Heart right ventricle (tissue), 16 donors: ENCODE results near the gene FAM210B. TPM values are rescaled to one million over a fixed set of nuclear protein-coding genes. Genes with fewer than 3 reads are reported as not detected.
A peak's percentile ranks its signal among the peaks of the same experiment; 100 is the strongest.

Experiments
- ATAC-seq, 8 donors: fragments of 200-7000 bp; cut with Tn5 transposase; one replicate each; pipeline ENCODE4 v1.9.1; 2020; ENCODE audit warnings: mild to moderate bottlenecking in 8 of 8, moderate library complexity in 8 of 8, moderate number of reproducible peaks in 1 of 8
- DNase-seq, 2 donors: peaks; one replicate each; pipeline ENCODE4 v3.0.0-alpha.2; 2020
- H3K27ac ChIP-seq, 10 donors: fragments of 200-600 bp; sonication (generic) in 2 of 10; one replicate each; pipeline versions ENCODE4 v1.5.0 to v1.8.0; 2020 to 2022; ENCODE audit warnings: mild to moderate bottlenecking in 3 of 10
- H3K27me3 ChIP-seq, 7 donors: fragments of 200-600 bp; one replicate each; pipeline ENCODE4 v1.8.0; 2021 to 2022; ENCODE audit warnings: mild to moderate bottlenecking in 2 of 7
- H3K36me3 ChIP-seq, 9 donors: fragments of 200-600 bp; sonication (generic) in 1 of 9; one replicate each; pipeline versions ENCODE4 v1.5.0 to v1.8.0; 2020 to 2022; ENCODE audit warnings: mild to moderate bottlenecking in 2 of 9
- H3K4me1 ChIP-seq, 9 donors: fragments of 200-600 bp; sonication (generic) in 1 of 9; one replicate each; pipeline versions ENCODE4 v1.5.0 to v1.8.0; 2020 to 2022; ENCODE audit warnings: mild to moderate bottlenecking in 4 of 9
- H3K4me3 ChIP-seq, 10 donors: fragments of 200-600 bp; sonication (generic) in 2 of 10; one replicate each; pipeline versions ENCODE4 v1.5.0 to v1.8.0; 2020 to 2022; ENCODE audit warnings: mild to moderate bottlenecking in 7 of 10, moderate library complexity in 2 of 10
- H3K9me3 ChIP-seq, 11 donors: fragments of 200-600 bp in 10 of 11; sonication (generic) in 2 of 11; one replicate each; pipeline versions ENCODE4 v1.5.0 to v1.8.0; 2013 to 2022; ENCODE audit warnings: mild to moderate bottlenecking in 2 of 11, control low read depth in 1 of 11, moderate library complexity in 1 of 11
- WGBS, 2 donors: extraction: QIAGEN DNeasy Blood & Tissue Kit; methylation state at CpG; one replicate each; pipeline ENCODE4 v1.1.7; 2013; ENCODE audit warnings: inconsistent platforms in 1 of 2; 5-methylcytosine and 5-hydroxymethylcytosine counted together
- intact Hi-C, 10 donors: fragments of 100-400 bp; cut with DNase I; formaldehyde crosslinking; loops; one replicate each; pipeline versions ENCODE4 v1.11.1 to v1.14.2; 2022
- polyA plus RNA-seq, 2 donors: library from polyadenylated mRNA; stranded (reverse); fragments of 200-250 nt; gene quantifications; one replicate each; pipeline ENCODE4 v1.2.3, GENCODE V29; 2013
- total RNA-seq, 10 donors: library from RNA; stranded (reverse); fragmentation: NEBNext Ultra II Directional in 3 of 10; extraction: Animal tissue kit (Norgen Biotek cat#: 25700) in 3 of 10; gene quantifications; one replicate each; pipeline versions ENCODE4 v1.2.1 to v1.2.4, GENCODE V29; 2021 to 2023
- TF ChIP-seq, protein P1 (sequence below), 9 donors: fragments of 200-600 bp; sonication (generic) in 2 of 9; IDR thresholded peaks; one replicate each; pipeline versions ENCODE4 v1.5.0 to v1.8.0; 2021 to 2022; ENCODE audit warnings: antibody characterized with exemption in 9 of 9, mild to moderate bottlenecking in 5 of 9, moderate library complexity in 1 of 9
- donor health status: Arrhythmogenic right ventricular cardiomyopathy.
- donor health status: ischemic (EF 13 %, LVEDD 7.1; RV severe dilation, severe dysfunction).
- donor health status: healthy with polysubstance abuse.
- donor health status: DM: no; HTN: yes; CAD: no.
- donor health status: DM: no; HTN: no; CAD: no.
- donor health status: ischemic (EF 25% LVEDD 6.9; RV normal size, moderate dysfunction).
- donor health status: ischemic (EF 25% LVEDD 5.7; RV mildly dilated, moderate dysfunction).
- donor health status: healthy.
- donor health status: DM: yes; HTN: yes; CAD: no.
- donor health status: Ischemic cardiomyopathy.
- donor health status: ischemic (EF 35%, LVEDD 5.7; RV mildly dilated, moderate dysfunction).
- donor health status: nonischemic (EF 11% LVEDD 7.7; RV severe dilation, severe dysfunction).
- donor health status: DM: yes; HTN: yes; CAD: no.
- donor health status: PGD.
- donor health status: ischemic (EF 29% LVEDD 5.4; RV normal size, mild dysfunction).
- donor health status: nonischemic (EF 23%, LVEDD 6.1; RV moderate dilation, normal function).

Gene FAM210B
- total and polyA plus RNA-seq, 12 donors: 27.1 to 85.2 (median 56.3) TPM

DNA sequence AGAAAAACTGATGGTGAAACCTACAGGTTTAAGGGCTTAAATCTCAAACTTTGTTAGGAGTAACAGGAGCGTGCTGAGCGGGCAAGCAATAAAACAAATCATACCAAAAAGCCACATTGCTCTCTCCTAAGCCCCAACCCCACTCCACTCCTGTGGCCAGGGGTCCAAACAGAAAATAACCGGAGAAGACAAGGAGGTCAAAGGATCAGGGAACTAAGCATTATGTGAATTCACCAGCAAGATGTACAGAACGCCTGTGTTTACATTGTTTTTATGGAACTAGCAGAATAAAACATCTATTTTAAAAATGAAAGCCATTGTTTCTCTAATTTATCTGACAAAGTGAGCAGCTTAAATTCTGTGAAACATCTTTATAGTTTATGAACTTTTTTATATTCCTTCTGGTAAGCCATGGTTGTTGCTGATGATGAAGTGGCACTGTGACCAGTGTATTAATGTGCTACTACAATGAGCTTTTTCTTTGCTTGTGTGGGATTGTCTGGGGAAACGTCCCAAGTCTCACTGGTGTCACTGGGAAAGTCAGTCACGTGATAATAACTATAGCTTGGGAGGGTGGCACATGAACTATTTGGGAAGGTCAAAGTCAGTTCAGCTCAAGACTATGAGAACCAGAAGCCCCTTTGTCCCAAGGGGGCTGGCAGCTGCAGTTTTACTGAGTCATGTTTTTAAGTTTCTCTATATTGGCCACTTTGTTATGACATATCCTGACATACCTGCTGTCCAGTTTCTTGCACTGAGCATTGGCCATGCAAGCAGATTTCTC, 9.8 kb downstream of the FAM210B start:
- H3K27ac ChIP-seq: no peak overlapping the region
- H3K4me3 ChIP-seq: no peak overlapping the region
- H3K36me3 ChIP-seq: peaks cover 0 to 80% (median 24%) of the 10 kb centered on the region in 9 donors
- DNase-seq (no peak), ATAC-seq (peak in 1 of 8 donors; percentile 12)
- whole genome bisulfite sequencing, 2 donors: 73 to 74% methylated on average over 6 of the region's 6 CpGs
- no peaks in the 10 kb centered on the region for H3K9me3 ChIP-seq
- H3K27me3 ChIP-seq: no peaks in the 10 kb centered on the region
- peaks cover 0 to 12% (median 0%) of the 10 kb centered on the region in 9 donors for H3K4me1 ChIP-seq
- intact Hi-C loops: no loop called here
- TF ChIP-seq, protein P1, sequence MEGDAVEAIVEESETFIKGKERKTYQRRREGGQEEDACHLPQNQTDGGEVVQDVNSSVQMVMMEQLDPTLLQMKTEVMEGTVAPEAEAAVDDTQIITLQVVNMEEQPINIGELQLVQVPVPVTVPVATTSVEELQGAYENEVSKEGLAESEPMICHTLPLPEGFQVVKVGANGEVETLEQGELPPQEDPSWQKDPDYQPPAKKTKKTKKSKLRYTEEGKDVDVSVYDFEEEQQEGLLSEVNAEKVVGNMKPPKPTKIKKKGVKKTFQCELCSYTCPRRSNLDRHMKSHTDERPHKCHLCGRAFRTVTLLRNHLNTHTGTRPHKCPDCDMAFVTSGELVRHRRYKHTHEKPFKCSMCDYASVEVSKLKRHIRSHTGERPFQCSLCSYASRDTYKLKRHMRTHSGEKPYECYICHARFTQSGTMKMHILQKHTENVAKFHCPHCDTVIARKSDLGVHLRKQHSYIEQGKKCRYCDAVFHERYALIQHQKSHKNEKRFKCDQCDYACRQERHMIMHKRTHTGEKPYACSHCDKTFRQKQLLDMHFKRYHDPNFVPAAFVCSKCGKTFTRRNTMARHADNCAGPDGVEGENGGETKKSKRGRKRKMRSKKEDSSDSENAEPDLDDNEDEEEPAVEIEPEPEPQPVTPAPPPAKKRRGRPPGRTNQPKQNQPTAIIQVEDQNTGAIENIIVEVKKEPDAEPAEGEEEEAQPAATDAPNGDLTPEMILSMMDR (IDR thresholded peaks at IDR 0.05): no peak

DNA sequence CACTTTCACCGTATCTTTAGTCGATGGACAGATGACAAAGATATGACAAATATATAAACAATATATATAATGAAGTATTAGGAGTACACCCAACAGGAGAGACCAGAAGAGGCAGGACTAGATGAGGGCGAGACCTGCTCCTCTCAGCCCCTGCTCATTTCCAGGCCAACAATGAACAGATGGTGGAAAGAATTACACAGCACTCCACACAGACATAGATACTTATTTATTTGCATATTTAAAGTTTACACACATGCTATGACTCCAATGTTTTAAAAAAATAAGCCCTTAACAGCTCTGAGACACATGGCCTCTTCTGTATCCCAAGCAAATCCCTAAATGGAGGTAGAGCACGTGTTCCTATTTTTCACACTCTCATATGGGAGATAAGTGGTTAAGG, 10.4 kb downstream of the FAM210B start:
- intact Hi-C loops: no loop called here
- peaks cover 0 to 17% (median 0%) of the 10 kb centered on the region in 9 donors for H3K4me1 ChIP-seq
- no peak for DNase-seq
- H3K36me3 ChIP-seq: peaks cover 0 to 82% (median 24%) of the 10 kb centered on the region in 9 donors
- H3K4me3 ChIP-seq: no peak overlapping the region
- WGBS, 2 donors: 79 to 84% methylated on average over 4 of the region's 4 CpGs
- no peak for ATAC-seq
- TF ChIP-seq, protein P1 (IDR thresholded peaks at IDR 0.05): no peak
- H3K9me3 ChIP-seq: no peaks in the 10 kb centered on the region
- H3K27me3 ChIP-seq: no peaks in the 10 kb centered on the region
- H3K27ac ChIP-seq: no peak overlapping the region

DNA sequence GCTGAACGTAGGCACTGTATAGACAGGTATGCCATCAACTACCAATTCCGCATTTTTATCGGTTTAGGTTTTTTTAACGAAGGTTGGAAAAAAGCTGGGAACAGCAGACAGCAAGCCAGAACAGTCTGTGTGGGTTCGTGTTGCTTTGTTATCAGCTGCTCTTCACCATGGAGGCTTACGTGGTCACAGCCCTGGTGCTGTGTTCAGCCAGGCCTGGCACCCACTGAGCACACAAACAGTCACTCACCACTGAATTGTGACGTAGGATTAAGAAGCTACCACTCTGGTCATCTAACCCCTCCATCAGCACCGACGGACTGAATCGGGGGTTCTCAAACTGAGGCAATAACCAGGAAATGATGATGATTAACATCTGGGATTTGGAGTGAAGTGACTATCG, 13.2 kb downstream of the FAM210B start:
- intact Hi-C loops: no loop called here
- DNase-seq (no peak), ATAC-seq (peak in 4 of 8 donors; percentile 55 to 69 (median 67))
- Histone ChIP-seq H3K4me1 (peaks cover 0 to 38% (median 0%) of the 10 kb centered on the region in 9 donors), H3K4me3 (no peak overlapping the region), H3K27me3 (no peaks in the 10 kb centered on the region), H3K36me3 (peaks cover 0 to 71% (median 8%) of the 10 kb centered on the region in 9 donors), H3K9me3 (no peaks in the 10 kb centered on the region), H3K27ac (no peak overlapping the region)
- TF ChIP-seq, protein P1 (IDR thresholded peaks at IDR 0.05): no peak
- 72% methylated on average over 11 of the region's 11 CpGs for WGBS, 2 donors

DNA sequence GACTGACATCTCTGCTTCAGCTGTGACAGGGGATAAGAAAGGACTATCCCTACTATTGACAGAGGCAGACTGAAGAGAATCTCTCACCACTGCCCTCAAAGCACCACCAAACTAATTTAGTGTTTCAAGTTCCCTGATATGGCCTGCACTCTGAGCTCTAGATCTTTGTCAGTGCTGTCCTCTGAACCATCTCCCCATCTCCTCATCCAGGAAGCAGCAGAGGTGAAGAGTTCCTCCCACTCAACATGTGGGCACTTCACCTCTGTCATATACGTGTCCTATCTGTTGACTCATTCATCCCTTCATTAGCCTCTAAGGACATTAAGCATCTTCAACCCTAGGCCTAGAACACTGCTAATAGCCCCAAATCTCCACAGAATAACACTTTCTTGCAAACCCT, 14.1 kb downstream of the FAM210B start:
- intact Hi-C loops: no loop called here
- WGBS, 2 donors: 60 to 65% methylated on average over 1 of the region's 1 CpG

More for the DNA sequence above, 14.1 kb downstream of the FAM210B start:
- Histone ChIP-seq H3K4me1 (peaks cover 0 to 39% (median 0%) of the 10 kb centered on the region in 9 donors), H3K9me3 (no peaks in the 10 kb centered on the region), H3K4me3 (no peak overlapping the region), H3K27ac (no peak overlapping the region), H3K36me3 (peaks cover 0 to 66% (median 0%) of the 10 kb centered on the region in 9 donors), H3K27me3 (no peaks in the 10 kb centered on the region)
- no peak for DNase-seq
- TF ChIP-seq, protein P1 (IDR thresholded peaks at IDR 0.05): no peak
- peak in 1 of 8 donors; percentile 28 for ATAC-seq
